Heart left ventricle (tissue), 13 donors: ENCODE measurements around the gene IKBKG.

Experiments used
- CTCF ChIP-seq, 12 donors: fragments of 200-600 bp; sonication (generic) in 4 of 12; IDR thresholded peaks; one replicate each; pipeline versions ENCODE4 v1.5.0 to v1.8.0; 2018 to 2022; ENCODE audit warnings: antibody characterized with exemption in 12 of 12, mild to moderate bottlenecking in 5 of 12
- POLR2A ChIP-seq, 2 donors: fragments of 450-650 bp; IDR thresholded peaks; one replicate each; pipeline ENCODE4 v1.6.1; 2017; ENCODE audit warnings: antibody characterized with exemption in 2 of 2, mild to moderate bottlenecking in 2 of 2, moderate library complexity in 2 of 2
- donor health status: ischemic (EF 13 %, LVEDD 7.1; RV severe dilation, severe dysfunction).
- donor health status: DM: no; HTN: yes; CAD: no.
- donor health status: DM: no; HTN: no; CAD: no.
- donor health status: ischemic (EF 25% LVEDD 6.9; RV normal size, moderate dysfunction).
- donor health status: ischemic (EF 25% LVEDD 5.7; RV mildly dilated, moderate dysfunction).
- donor health status: ischemic (EF 35%, LVEDD 5.7; RV mildly dilated, moderate dysfunction).
- donor health status: nonischemic (EF 11% LVEDD 7.7; RV severe dilation, severe dysfunction).
- donor health status: DM: yes; HTN: yes; CAD: no.
- donor health status: PGD.
- donor health status: ischemic (EF 29% LVEDD 5.4; RV normal size, mild dysfunction).
- donor health status: nonischemic (EF 23%, LVEDD 6.1; RV moderate dilation, normal function).

GRCh38 chrX:154535892-154536291 is 11.5 kb upstream of the IKBKG start:
- TF ChIP-seq CTCF (IDR thresholded peaks at IDR 0.05), result no peak
- TF ChIP-seq POLR2A (IDR thresholded peaks at IDR 0.05), result no peak
